ENCODE measurements around the gene WFIKKN1. TPM values are rescaled to one million over a fixed set of nuclear protein-coding genes. Genes with fewer than 3 reads are reported as not detected.

The WFIKKN1 gene
- total RNA-seq, 1 experiment from 2014 or later, result not detected

DNA sequence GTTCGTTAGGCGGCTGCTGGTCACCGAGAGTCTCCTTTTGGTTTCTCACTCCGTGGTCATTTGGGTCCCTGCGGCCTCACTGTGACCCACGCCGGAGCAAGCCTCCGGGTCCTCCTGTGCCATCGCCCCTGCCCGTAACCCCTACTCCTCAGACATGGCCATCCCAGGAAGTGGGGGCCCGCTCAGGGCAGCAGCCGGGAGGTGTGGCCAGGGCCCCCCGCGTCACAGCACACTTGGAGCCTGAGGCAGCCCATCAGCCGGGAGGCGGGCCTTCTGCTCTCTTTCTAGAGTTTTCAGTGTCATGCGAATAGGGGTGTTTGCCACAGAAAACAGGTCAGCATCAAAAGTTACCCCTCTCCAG lies 7.9 kb upstream of the WFIKKN1 start:
- Histone ChIP-seq H3K27me3 (ENCODE audit: low read length) (no peaks in the 10 kb centered on the region), H3K4me2 (ENCODE audit: low read depth, low read length, poor library complexity, severe bottlenecking) (no peak overlapping the region), H4K20me1 (ENCODE audit: insufficient read depth, low read depth, low read length) (0 out of 2 replicates have a peak, but pooled peaks cover 6% of the 10 kb centered on the region), H3K9ac (ENCODE audit: low read length) (no peak overlapping the region), H3K4me1 (ENCODE audit: low read length) (peaks cover 16% of the 10 kb centered on the region), H3K4me3 (ENCODE audit: low read length) (no peak overlapping the region), H3K36me3 (ENCODE audit: insufficient read depth, low read length) (no peaks in the 10 kb centered on the region), H3K9me2 (replicated peaks; ENCODE audit: insufficient read depth, low read length) (no peaks in the 10 kb centered on the region), H3K79me2 (ENCODE audit: low read length) (no peaks in the 10 kb centered on the region), H3K27ac (ENCODE audit: low read length) (no peak overlapping the region), H3K9me3 (ENCODE audit: low read length) (no peaks in the 10 kb centered on the region), H2AFZ (ENCODE audit: low read length) (no peak overlapping the region)
- DNase-seq, result peak; percentile 38

DNA sequence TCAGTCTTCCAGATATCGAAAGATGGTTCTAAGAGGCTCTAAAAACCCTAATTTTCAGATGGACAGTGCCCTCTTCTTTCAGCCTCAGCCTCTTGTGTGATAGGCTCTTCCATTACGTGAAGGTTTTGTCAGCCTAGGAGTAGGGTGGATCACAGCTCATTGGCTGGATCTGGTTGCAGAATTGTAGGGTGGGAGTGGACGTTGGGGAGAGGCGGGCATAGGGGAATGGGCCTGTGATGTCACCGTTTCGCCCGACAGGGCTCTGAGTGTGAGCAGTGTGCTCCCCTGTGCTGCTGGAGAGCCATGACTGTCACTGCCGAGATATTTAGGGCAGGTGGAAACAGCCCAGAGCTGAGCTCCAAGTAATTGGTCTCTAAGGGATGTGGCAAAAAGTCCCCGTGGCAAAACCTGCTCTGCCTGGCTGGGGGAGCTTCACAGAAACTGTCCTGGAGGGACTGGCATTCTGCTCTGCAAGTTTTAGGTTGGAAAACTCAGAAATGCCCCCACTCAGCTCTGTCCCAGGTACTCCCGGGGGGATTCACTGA lies 6.2 kb upstream of the WFIKKN1 start:
- Histone ChIP-seq H3K27ac (ENCODE audit: low read length) (no peak overlapping the region), H3K36me3 (ENCODE audit: insufficient read depth, low read length) (no peaks in the 10 kb centered on the region), H3K4me3 (ENCODE audit: low read length) (no peak overlapping the region), H3K27me3 (ENCODE audit: low read length) (no peaks in the 10 kb centered on the region), H4K20me1 (ENCODE audit: insufficient read depth, low read depth, low read length) (0 out of 2 replicates have a peak, but pooled peaks cover 6% of the 10 kb centered on the region), H3K4me2 (ENCODE audit: low read depth, low read length, poor library complexity, severe bottlenecking) (no peak overlapping the region), H3K4me1 (ENCODE audit: low read length) (peaks cover 16% of the 10 kb centered on the region), H3K9ac (ENCODE audit: low read length) (no peak overlapping the region), H3K9me2 (replicated peaks; ENCODE audit: insufficient read depth, low read length) (no peaks in the 10 kb centered on the region), H3K9me3 (ENCODE audit: low read length) (no peaks in the 10 kb centered on the region), H3K79me2 (ENCODE audit: low read length) (no peaks in the 10 kb centered on the region), H2AFZ (ENCODE audit: low read length) (no peak overlapping the region)
- DNase-seq, result no peak

DNA sequence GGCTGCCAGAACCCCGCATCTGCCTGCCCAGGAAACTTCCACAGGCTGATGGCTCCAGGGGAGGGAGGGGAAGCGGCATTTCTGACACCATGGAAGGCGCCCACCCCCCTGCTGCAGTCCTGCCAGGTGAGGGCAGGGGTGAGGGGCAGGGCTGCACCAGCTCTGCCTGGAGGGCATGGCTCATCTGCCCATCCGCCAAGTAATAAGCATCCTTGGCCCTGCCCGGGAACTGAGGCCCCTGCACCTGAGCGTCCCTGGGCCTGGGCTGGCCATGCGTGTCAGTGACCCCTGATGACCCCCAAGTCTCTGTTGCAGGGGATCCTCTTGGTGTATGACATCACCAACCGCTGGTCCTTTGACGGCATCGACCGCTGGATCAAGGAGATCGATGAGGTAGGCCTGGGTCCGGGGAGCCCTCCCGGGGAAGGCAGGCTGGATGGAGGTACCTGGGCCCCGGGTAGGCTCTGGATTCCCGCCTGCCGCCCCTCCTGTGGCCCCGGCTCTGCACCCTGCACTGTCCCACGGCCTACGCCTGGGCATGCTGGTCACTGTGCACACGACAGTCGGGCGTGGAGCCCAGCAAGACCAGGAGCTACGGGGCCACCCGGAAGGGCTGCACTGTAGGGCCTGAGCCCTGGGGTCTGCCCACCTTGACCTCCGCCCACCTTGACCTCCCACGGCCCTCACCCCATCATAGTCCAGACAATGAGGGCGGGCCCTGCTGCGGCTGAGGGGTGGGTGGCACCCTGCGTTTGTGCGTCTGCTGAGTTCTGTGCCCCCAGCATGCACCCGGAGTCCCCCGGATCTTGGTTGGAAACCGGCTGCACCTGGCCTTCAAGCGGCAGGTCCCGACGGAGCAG lies 5.4 kb upstream of the WFIKKN1 start:
- Histone ChIP-seq H3K36me3 (ENCODE audit: insufficient read depth, low read length) (no peaks in the 10 kb centered on the region), H3K4me2 (ENCODE audit: low read depth, low read length, poor library complexity, severe bottlenecking) (no peak overlapping the region), H3K9ac (ENCODE audit: low read length) (no peak overlapping the region), H3K79me2 (ENCODE audit: low read length) (no peaks in the 10 kb centered on the region), H3K4me3 (ENCODE audit: low read length) (no peak overlapping the region), H4K20me1 (ENCODE audit: insufficient read depth, low read depth, low read length) (0 out of 2 replicates have a peak, but pooled peaks cover 6% of the 10 kb centered on the region), H2AFZ (ENCODE audit: low read length) (no peak overlapping the region), H3K27ac (ENCODE audit: low read length) (no peak overlapping the region), H3K4me1 (ENCODE audit: low read length) (peaks cover 16% of the 10 kb centered on the region), H3K9me2 (replicated peaks; ENCODE audit: insufficient read depth, low read length) (no peaks in the 10 kb centered on the region), H3K27me3 (ENCODE audit: low read length) (no peaks in the 10 kb centered on the region), H3K9me3 (ENCODE audit: low read length) (no peaks in the 10 kb centered on the region)
- DNase-seq, result no peak

DNA sequence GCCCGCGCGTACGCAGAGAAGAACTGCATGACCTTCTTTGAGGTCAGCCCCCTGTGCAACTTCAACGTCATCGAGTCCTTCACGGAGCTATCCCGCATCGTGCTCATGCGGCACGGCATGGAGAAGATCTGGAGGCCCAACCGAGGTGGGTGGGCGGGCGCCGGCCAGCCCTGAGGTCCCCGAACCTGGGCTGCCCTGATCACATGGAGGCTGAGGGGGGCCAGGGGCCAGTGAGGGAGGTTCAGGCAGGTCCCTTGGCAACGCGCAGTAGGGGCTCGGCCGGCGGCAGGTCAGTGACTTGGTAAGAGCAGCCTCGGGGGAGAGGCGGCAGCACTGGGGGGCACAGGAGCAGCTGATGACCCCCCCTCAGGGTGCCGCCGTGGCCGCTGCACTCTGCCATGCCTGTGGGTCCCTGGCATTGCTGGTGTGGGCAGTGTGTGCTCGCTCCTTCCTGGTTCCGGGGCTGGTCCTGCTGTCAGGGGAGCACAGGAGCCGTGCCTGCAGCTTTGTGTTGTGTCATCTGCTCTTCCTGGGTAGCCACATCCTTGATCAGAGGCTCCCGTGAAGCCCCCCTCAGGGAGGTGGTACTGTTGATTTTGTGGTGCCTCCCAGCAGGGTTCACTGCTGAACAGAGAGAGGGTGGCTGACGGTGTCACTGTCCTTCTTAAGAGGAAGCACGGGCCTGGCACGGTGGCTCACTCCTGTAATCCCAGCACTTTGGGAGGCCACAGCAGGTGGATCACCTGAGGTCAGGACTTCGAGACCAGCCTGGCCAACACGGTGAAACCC lies 4.6 kb upstream of the WFIKKN1 start:
- no peaks in the 10 kb centered on the region for H3K27me3 ChIP-seq (ENCODE audit: low read length)
- H3K9me2 ChIP-seq (replicated peaks; ENCODE audit: insufficient read depth, low read length), result no peaks in the 10 kb centered on the region
- no peak overlapping the region for H3K4me3 ChIP-seq (ENCODE audit: low read length)
- H3K4me2 ChIP-seq (ENCODE audit: low read depth, low read length, poor library complexity, severe bottlenecking), result no peak overlapping the region
- no peak for DNase-seq
- no peak overlapping the region for H3K27ac ChIP-seq (ENCODE audit: low read length)
- no peaks in the 10 kb centered on the region for H3K36me3 ChIP-seq (ENCODE audit: insufficient read depth, low read length)
- H4K20me1 ChIP-seq (ENCODE audit: insufficient read depth, low read depth, low read length), result 0 out of 2 replicates have a peak, but pooled peaks cover 6% of the 10 kb centered on the region
- H3K79me2 ChIP-seq (ENCODE audit: low read length), result no peaks in the 10 kb centered on the region
- H3K9ac ChIP-seq (ENCODE audit: low read length), result no peak overlapping the region
- no peak overlapping the region for H2AFZ ChIP-seq (ENCODE audit: low read length)
- no peaks in the 10 kb centered on the region for H3K9me3 ChIP-seq (ENCODE audit: low read length)
- peaks cover 21% of the 10 kb centered on the region for H3K4me1 ChIP-seq (ENCODE audit: low read length)

DNA sequence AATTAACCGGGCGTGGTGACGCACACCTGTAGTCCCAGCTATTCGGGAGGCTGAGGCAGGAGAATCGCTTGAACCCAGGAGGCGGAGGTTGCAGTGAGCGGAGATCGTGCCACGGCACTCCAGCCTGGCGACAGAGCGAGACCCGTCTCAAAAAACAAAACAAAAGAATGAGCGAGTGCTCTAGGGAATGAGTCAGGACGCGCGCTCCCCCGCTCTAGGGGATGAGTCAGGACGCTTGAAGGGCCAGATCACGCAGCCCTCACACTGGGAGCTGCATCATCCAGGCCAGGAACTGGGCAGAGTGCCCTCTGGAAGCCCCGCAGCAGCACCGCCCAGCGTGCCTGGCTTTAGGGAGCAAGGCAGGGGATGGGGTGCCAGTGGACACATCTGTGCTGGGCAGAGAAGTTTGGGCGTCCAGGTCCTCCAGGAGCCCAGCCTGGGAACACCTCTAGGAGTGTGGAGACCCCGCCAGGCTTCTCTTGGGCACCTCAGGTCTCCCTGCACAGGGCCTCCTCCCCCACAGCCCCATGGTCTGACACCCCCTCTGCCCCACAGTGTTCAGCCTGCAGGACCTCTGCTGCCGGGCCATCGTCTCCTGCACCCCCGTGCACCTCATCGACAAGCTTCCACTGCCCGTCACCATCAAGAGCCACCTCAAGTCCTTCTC lies 3.9 kb upstream of the WFIKKN1 start:
- no peaks in the 10 kb centered on the region for H3K27me3 ChIP-seq (ENCODE audit: low read length)
- H3K79me2 ChIP-seq (ENCODE audit: low read length), result no peaks in the 10 kb centered on the region
- no peak overlapping the region for H3K4me3 ChIP-seq (ENCODE audit: low read length)
- peaks cover 22% of the 10 kb centered on the region for H3K4me1 ChIP-seq (ENCODE audit: low read length)
- H3K9me3 ChIP-seq (ENCODE audit: low read length), result no peaks in the 10 kb centered on the region
- H3K9ac ChIP-seq (ENCODE audit: low read length), result no peak overlapping the region
- no peaks in the 10 kb centered on the region for H3K9me2 ChIP-seq (replicated peaks; ENCODE audit: insufficient read depth, low read length)
- no peak overlapping the region for H3K27ac ChIP-seq (ENCODE audit: low read length)
- no peak for DNase-seq
- 0 out of 2 replicates have a peak, but pooled peaks cover 6% of the 10 kb centered on the region for H4K20me1 ChIP-seq (ENCODE audit: insufficient read depth, low read depth, low read length)
- no peaks in the 10 kb centered on the region for H3K36me3 ChIP-seq (ENCODE audit: insufficient read depth, low read length)
- no peak overlapping the region for H2AFZ ChIP-seq (ENCODE audit: low read length)
- no peak overlapping the region for H3K4me2 ChIP-seq (ENCODE audit: low read depth, low read length, poor library complexity, severe bottlenecking)

DNA sequence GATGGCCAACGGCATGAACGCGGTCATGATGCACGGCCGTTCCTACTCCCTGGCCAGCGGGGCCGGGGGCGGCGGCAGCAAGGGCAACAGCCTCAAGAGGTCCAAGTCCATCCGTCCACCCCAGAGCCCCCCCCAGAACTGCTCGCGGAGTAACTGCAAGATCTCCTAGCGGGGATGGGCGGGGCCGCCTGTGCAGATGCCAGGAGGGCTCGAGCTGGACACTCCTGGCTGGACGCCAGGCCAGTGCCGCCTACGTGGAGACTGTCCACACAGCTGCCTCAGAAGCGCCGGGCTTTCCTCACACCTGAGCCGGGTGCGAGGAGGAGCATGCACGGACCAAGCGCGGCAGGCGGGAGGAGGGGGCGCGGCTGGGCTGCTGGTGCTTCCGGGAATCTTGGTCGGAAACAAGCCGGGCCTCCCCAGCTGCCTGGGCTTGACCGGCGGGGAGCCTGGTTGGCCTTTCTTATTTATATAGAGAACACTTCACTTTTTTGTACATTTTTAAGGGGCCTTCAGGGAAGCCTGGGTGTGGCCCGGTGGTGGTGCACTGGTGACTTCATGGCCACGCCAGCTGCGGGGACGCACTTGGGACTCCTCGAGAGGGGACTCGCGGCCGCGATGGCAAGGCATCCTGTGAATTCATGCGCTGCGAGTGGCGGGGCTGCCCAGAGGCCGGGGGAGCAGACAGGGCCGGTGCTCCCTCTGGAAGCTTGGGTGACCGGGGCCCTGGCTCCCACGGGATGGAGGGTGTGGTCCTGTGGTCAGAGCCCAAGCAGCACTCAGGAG lies 3.1 kb upstream of the WFIKKN1 start:
- Histone ChIP-seq H3K9ac (ENCODE audit: low read length) (no peak overlapping the region), H4K20me1 (ENCODE audit: insufficient read depth, low read depth, low read length) (0 out of 2 replicates have a peak, but pooled peaks cover 6% of the 10 kb centered on the region), H3K4me1 (ENCODE audit: low read length) (peaks cover 22% of the 10 kb centered on the region), H3K27ac (ENCODE audit: low read length) (no peak overlapping the region), H3K4me3 (ENCODE audit: low read length) (no peak overlapping the region), H3K9me2 (replicated peaks; ENCODE audit: insufficient read depth, low read length) (no peaks in the 10 kb centered on the region), H3K9me3 (ENCODE audit: low read length) (no peaks in the 10 kb centered on the region), H3K36me3 (ENCODE audit: insufficient read depth, low read length) (no peaks in the 10 kb centered on the region), H3K27me3 (ENCODE audit: low read length) (no peaks in the 10 kb centered on the region), H3K4me2 (ENCODE audit: low read depth, low read length, poor library complexity, severe bottlenecking) (no peak overlapping the region), H3K79me2 (ENCODE audit: low read length) (no peaks in the 10 kb centered on the region), H2AFZ (ENCODE audit: low read length) (no peak overlapping the region)
- no peak for DNase-seq

DNA sequence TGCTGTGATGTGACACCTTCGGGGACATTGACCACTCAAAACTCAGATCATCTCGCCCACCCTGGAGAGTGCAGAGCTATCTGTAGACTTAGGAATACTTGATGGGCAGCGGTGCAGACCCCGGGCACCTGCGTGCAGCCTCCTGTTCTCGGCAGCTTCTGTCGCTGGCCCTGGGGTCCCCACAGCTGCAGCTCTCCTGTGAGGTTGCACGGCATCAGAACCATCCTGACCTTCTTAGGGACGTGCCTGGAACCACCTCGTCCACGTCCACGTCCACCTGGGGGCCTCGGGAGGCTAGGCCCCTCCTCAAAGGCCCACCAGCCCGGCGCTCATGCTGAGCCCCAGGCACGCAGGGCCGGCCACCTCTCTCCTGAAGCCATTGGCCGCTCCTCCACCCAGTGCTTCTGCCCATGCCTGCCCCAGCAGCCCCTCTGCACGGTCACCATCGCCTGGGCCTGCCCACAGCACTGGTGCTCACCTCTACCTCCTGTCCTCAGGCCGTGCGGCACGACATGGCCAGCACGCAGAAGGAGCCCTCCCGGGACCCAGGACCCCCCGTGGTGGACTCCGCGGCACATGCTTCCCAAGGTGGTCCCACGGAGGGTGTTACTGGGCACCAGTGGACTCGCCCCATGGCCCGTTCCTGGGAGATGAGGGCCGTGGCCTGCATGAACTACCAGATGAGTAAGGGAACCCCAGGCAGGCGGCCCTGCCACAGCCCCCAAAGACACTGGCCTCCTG lies 2.3 kb upstream of the WFIKKN1 start:
- Histone ChIP-seq H3K9me3 (ENCODE audit: low read length) (no peaks in the 10 kb centered on the region), H3K9ac (ENCODE audit: low read length) (no peak overlapping the region), H3K36me3 (ENCODE audit: insufficient read depth, low read length) (no peaks in the 10 kb centered on the region), H3K4me3 (ENCODE audit: low read length) (no peak overlapping the region), H3K27me3 (ENCODE audit: low read length) (no peaks in the 10 kb centered on the region), H4K20me1 (ENCODE audit: insufficient read depth, low read depth, low read length) (0 out of 2 replicates have a peak, but pooled peaks cover 6% of the 10 kb centered on the region), H3K4me2 (ENCODE audit: low read depth, low read length, poor library complexity, severe bottlenecking) (no peak overlapping the region), H3K27ac (ENCODE audit: low read length) (no peak overlapping the region), H2AFZ (ENCODE audit: low read length) (no peak overlapping the region), H3K79me2 (ENCODE audit: low read length) (no peaks in the 10 kb centered on the region), H3K4me1 (ENCODE audit: low read length) (peaks cover 22% of the 10 kb centered on the region), H3K9me2 (replicated peaks; ENCODE audit: insufficient read depth, low read length) (no peaks in the 10 kb centered on the region)
- no peak for DNase-seq

Measured in Karpas-422 (cell line).